ENCODE results near the gene CNTNAP2.

The CNTNAP2 gene

DNA sequence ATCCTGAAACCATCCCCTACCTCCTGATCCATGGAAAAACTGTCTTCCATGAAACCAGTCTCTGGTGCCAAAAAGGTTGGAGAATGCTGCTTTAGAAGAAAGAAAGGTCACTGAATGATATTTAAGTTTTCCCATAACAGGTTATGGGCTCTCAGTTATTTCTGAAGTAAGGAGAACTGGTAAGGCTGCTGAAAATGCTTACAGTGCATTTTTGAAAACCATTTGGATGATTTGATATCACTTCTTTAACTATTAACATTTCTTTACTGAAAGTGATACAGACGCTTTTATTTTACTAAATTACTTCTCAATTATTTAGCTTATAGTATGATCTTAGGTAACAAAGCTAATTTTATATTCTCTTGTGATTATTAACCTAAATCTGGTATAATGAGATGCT, 1379.6 kb downstream of the CNTNAP2 start:
- DNase-seq (ENCODE audit: low spot score), result no peak
- TF ChIP-seq CTCF (IDR thresholded peaks at IDR 0.05; ENCODE audit: extremely low read depth, missing control alignments), result no peak

DNA sequence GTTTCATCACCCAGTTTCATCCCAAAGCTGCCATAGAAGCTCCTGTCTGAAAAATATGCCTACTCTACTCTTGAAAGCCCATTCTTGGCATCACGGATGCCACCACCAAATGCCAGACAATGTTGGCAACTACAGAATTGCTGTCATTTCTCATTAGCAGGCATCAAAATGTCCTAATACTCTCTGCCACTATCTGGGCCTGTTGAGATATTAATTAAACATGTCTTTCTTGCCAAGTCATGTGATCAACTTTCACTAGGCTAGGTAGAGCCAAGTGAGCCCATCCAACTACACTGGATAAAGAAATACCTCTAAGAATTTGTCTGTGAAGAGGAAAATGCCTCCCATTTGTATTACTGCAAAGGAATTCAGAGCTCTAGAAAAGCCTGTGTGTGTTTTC, 1380.6 kb downstream of the CNTNAP2 start:
- no peak for TF ChIP-seq CTCF (IDR thresholded peaks at IDR 0.05; ENCODE audit: extremely low read depth, missing control alignments)
- no peak for DNase-seq (ENCODE audit: low spot score)

DNA sequence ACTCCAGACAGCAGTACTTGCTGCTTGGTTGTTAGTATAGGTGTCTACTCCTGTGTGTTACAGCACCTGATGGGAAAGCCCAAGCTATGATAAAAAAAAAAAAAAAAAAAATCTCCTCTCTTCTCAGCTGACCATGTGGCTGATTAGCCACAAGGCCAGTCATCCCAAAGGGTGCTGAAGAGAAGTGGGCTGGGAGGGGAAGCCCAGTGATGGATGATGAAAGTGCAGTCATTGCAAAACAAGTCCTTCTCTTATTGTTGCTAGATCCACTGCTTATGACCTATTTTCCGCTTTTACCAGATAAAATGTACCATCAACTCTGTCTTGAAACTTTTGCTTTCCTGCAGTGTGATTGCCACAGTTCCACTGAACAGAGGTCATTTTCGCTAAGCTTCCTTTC, 1381.5 kb downstream of the CNTNAP2 start:
- DNase-seq (ENCODE audit: low spot score), result no peak
- no peak for TF ChIP-seq CTCF (IDR thresholded peaks at IDR 0.05; ENCODE audit: extremely low read depth, missing control alignments)

DNA sequence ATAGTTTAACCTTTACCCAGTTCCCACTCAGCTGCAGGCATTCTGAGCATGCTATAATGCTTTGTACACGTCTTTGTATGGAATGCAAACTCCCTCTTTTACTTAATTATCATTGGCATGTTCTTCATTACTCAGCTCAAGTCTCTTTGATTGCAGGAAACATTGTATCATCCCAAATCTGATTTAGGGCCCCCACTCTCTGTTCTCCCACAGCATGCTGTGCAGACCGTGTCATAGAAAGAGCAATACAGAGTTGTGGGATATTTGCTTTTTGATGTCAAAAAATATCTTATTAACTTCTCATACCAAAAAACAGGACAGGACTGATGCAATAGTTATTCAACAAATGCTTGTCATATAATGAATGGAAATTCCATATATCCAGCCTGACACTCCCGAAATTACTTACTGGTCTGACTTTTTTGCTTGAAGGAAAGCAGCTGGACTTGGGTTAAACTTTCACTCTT, 1392.5 kb downstream of the CNTNAP2 start:
- no peak for DNase-seq (ENCODE audit: low spot score)
- no peak for TF ChIP-seq CTCF (IDR thresholded peaks at IDR 0.05; ENCODE audit: extremely low read depth, missing control alignments)

DNA sequence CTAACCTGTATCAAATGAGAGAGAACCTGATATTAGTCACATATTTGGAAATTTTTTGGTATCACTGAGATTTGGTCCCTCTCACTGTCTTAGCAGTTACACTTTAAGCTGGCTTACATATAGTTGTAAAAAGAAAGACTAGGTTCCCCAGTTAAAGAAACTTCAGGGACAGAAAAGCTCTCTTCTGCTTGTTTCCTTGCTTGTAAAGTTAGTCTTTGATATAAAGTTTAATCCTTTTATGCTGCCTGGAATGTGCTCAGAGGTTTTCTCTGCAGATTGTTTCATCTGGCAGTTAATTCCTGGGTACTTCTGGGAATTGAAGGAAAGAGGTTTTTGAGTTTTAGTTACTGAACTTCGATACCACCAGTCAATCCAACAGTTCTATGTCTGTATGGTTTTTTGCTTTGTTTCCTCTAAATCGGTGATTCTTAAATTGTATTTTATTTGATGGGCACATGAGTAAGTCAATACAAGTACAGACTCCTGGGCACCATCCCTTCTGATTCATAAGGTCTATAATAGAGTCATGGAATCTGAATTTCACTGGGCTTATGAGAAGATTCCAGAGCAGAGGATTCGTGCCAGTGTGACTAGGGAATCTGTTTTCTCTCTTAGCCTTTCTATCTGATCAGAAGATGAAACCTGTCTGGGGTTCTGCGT, 1393.1 kb downstream of the CNTNAP2 start:
- DNase-seq (ENCODE audit: low spot score), result no peak
- no peak for TF ChIP-seq CTCF (IDR thresholded peaks at IDR 0.05; ENCODE audit: extremely low read depth, missing control alignments)

DNA sequence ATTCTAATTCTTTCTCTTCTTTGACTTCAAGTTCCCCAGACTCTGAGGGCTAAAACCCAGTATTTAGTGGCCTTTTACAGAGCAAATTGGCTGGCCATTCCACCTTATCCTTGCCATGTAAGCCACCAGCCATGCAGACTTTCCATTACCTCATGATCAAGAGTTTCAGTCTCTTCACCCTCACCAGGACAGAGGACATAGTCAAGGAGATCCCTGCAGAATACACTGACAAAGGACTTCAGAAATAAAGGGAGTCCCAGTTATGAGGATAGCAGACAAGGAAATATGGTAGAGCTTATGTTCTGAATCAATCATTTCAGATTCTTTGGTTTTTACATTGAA, 1393.6 kb downstream of the CNTNAP2 start:
- no peak for TF ChIP-seq CTCF (IDR thresholded peaks at IDR 0.05; ENCODE audit: extremely low read depth, missing control alignments)
- no peak for DNase-seq (ENCODE audit: low spot score)

DNA sequence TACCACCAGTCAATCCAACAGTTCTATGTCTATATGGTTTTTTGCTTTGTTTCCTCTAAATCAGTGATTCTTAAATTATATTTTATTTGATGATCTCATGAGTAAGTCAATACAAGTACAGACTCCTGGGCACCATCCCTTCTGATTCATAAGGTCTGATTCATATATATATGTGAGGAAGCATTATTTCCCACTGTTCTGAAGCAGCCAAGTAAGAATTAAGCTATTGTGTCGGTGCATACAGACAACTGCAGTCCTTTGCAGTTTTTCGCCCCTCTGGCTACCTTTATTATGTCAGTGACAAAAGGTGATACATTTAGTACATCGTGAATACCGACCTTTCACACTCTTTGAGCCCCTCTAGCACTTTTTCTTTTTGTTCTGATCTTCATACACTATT, 1394.3 kb downstream of the CNTNAP2 start:
- TF ChIP-seq CTCF (IDR thresholded peaks at IDR 0.05; ENCODE audit: extremely low read depth, missing control alignments), result no peak
- no peak for DNase-seq (ENCODE audit: low spot score)
